Measurements from ENCODE around the gene DNAJC18.

DNAJC18 gene

GRCh38 chr5:139388198-139388821, 51.0 kb downstream of the DNAJC18 start (continued):
- TF ChIP-seq CTCF (tag by site-specific recombination; IDR thresholded peaks at IDR 0.05) (no peak), PRDM4 (tag by site-specific recombination; IDR thresholded peaks at IDR 0.05) (no peak), ZNF677 (tag by site-specific recombination; IDR thresholded peaks at IDR 0.05) (no peak), ZBTB8A (tag by site-specific recombination; IDR thresholded peaks at IDR 0.05) (no peak), ZNF362 (tag by site-specific recombination; IDR thresholded peaks at IDR 0.05) (no peak), ZNF660 (tag by site-specific recombination; IDR thresholded peaks at IDR 0.05) (no peak), ZNF214 (tag by site-specific recombination; IDR thresholded peaks at IDR 0.05; ENCODE audit: borderline replicate concordance) (no peak), ZNF175 (tag by site-specific recombination; IDR thresholded peaks at IDR 0.05) (no peak), ZNF645 (tag by site-specific recombination; IDR thresholded peaks at IDR 0.05) (no peak), ZNF398 (tag by site-specific recombination; IDR thresholded peaks at IDR 0.05) (peak; percentile 52; the same call in 1 of the 2 replicates), ZNF76 (tag by site-specific recombination; IDR thresholded peaks at IDR 0.05; ENCODE audit: borderline replicate concordance, low read depth) (no peak; the same call in 1 of the 2 replicates), SCRT2 (tag by site-specific recombination; IDR thresholded peaks at IDR 0.05) (0 out of 2 replicates have a peak, but pooled peaks have one; percentile 41), WT1 (tag by site-specific recombination; IDR thresholded peaks at IDR 0.05) (peak; percentile 64), ZNF707 (tag by site-specific recombination; IDR thresholded peaks at IDR 0.05) (no peak), ZNF654 (tag by site-specific recombination; IDR thresholded peaks at IDR 0.05; ENCODE audit: low read depth) (no peak), ZNF639 (tag by site-specific recombination; IDR thresholded peaks at IDR 0.05) (no peak), ZBTB44 (tag by site-specific recombination; IDR thresholded peaks at IDR 0.05) (no peak), ZBTB17 (tag by site-specific recombination; IDR thresholded peaks at IDR 0.05) (peak; percentile 30; the same call in 1 of the 2 replicates), ZNF248 (tag by site-specific recombination; IDR thresholded peaks at IDR 0.05) (no peak), ZNF280C (tag by site-specific recombination; IDR thresholded peaks at IDR 0.05) (no peak), ZNF629 (tag by site-specific recombination; IDR thresholded peaks at IDR 0.05) (no peak), ZNF529 (tag by site-specific recombination; IDR thresholded peaks at IDR 0.05; ENCODE audit: insufficient replicate concordance) (no peak), ATF2 (tag by site-specific recombination; IDR thresholded peaks at IDR 0.05; ENCODE audit: low read depth) (no peak)

All from HEK293 (cell line).